Nephron (organoid): ENCODE results near the gene LYSMD4.
A peak's percentile ranks its signal among the peaks of the same experiment; 100 is the strongest.
"Not testable (repeated sequence)": the region's sequence is repeated elsewhere in the genome, so short reads cannot be mapped to it uniquely, and the experiment has no call there.

Source experiments
- H3K27ac Mint-ChIP-seq, 3 experiments: 2 replicates each; pipeline ENCODE4 v1.8.0; 2020; ENCODE audit warnings: mixed read lengths in 3 of 3, mild to moderate bottlenecking in 2 of 3, moderate library complexity in 1 of 3
- H3K27me3 Mint-ChIP-seq: 2 replicates; pipeline ENCODE4 v1.8.0; 2021; ENCODE audit warnings: low read depth, mild to moderate bottlenecking, moderate library complexity, mixed read lengths
- H3K36me3 Mint-ChIP-seq: 2 replicates; pipeline ENCODE4 v1.8.0; 2020; ENCODE audit warnings: low read depth, mixed read lengths
- H3K4me1 Mint-ChIP-seq: 2 replicates; pipeline ENCODE4 v1.8.0; 2020; ENCODE audit warnings: mixed read lengths
- H3K4me3 Mint-ChIP-seq, 3 experiments: 2 replicates each; pipeline ENCODE4 v1.8.0; 2020; ENCODE audit warnings: mild to moderate bottlenecking in 3 of 3, mixed read lengths in 3 of 3, moderate library complexity in 2 of 3
- H3K9me3 Mint-ChIP-seq: 2 replicates; pipeline ENCODE4 v1.8.0; 2020; ENCODE audit warnings: mixed read lengths
- CTCF ChIP-seq, 3 experiments: fragments of 200-600 bp; sonication (generic); IDR thresholded peaks; one replicate each; pipeline ENCODE4 v1.5.0; 2021; ENCODE audit warnings: antibody characterized with exemption in 3 of 3; ENCODE audit not compliant: unreplicated experiment in 3 of 3

The LYSMD4 gene

DNA sequence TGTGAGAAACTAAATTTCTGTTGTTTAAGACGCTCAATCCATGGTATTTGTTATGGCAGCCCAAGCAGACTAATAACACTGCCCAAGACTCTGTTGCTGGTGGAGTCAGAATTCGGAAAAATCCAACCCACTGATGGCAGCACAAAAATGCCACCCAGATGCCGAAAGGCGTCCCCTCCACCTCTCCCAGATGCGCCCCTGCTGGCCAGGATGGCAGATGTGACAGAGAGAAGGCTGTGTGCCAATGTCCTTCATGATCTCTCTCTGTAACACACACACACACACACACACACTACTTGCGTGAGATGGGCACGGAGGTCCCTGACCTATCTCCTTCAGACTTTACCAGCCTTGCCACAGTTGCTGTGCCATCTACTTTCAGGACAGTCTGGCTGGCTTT is 10.9 kb upstream of the LYSMD4 start:
- no peak overlapping the region for H3K4me3 Mint-ChIP-seq
- H3K36me3 Mint-ChIP-seq: no peaks in the 10 kb centered on the region
- no peak overlapping the region for H3K27ac Mint-ChIP-seq
- no peak for TF ChIP-seq CTCF (IDR thresholded peaks at IDR 0.05; ENCODE audit: unreplicated experiment in 3 of 3)
- H3K27me3 Mint-ChIP-seq: peaks cover 8% of the 10 kb centered on the region
- no peaks in the 10 kb centered on the region for H3K4me1 Mint-ChIP-seq
- H3K9me3 Mint-ChIP-seq: no peaks in the 10 kb centered on the region

DNA sequence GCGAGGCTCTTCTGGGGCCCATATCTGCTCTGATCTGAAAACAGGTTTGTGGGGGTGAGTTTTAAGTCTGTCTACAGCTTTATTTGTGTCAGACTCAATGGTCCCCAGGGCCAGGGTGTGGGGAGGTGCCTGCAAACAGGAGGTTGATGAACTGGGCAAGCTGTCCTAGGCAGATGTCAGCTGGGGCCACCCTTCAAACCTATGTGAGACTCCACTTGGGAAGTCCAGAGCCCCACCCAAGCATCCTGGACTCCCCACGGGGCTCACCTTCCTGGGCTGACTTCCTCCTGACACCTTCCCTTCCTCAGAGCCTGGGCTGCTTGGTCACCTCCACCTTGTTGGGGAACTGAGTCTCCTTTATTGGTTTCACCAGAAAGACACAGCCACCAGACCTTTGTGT is 8.6 kb upstream of the LYSMD4 start:
- Mint-ChIP-seq H3K9me3 (no peaks in the 10 kb centered on the region), H3K4me3 (no peak overlapping the region)
- TF ChIP-seq CTCF (IDR thresholded peaks at IDR 0.05; ENCODE audit: unreplicated experiment in 3 of 3): no peak

DNA sequence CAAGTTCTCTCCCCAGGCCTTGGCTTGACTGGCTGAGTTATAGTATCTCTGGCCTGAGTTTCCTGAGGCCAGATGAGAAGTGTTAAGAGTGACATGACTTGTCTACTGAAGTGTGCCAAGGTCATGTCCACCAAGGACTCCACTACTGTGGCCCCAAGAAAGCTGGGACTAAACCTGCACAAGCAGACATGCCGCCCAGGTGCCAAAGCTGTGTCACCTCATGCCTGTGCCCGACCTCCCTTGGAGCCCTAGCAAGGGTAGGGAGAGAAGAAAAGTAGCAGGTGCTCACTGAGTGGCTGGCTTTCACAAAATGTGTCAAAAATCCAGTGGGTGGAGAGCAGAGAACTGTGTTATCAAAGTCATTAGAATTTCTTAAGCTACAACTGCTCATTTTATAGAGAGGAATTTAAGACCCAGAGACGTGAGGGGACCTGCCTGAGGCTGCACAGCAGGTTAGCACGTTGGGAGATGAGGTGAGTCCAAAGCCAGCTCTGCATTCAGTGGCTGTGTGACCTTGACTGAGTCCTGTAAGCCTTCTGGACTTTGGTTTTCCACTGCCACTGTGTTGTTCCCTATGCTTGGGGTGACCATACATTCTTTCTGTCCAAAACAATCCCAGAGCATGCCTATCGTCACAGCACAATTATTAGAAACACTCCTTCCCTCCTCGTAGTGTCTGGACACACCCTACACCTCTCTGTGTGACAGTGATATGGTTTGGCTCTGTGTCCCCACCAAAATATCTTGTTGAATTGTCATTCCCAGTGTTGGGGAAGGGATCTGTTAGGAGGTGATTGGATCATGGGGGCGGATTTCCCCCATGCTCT is 5.0 kb upstream of the LYSMD4 start:
- Mint-ChIP-seq H3K9me3 (no peaks in the 10 kb centered on the region), H3K36me3 (no peaks in the 10 kb centered on the region)

More for the DNA sequence above, 8.6 kb upstream of the LYSMD4 start:
- no peak overlapping the region for H3K27ac Mint-ChIP-seq
- peaks cover 11% of the 10 kb centered on the region for H3K27me3 Mint-ChIP-seq
- H3K36me3 Mint-ChIP-seq: no peaks in the 10 kb centered on the region
- no peaks in the 10 kb centered on the region for H3K4me1 Mint-ChIP-seq

DNA sequence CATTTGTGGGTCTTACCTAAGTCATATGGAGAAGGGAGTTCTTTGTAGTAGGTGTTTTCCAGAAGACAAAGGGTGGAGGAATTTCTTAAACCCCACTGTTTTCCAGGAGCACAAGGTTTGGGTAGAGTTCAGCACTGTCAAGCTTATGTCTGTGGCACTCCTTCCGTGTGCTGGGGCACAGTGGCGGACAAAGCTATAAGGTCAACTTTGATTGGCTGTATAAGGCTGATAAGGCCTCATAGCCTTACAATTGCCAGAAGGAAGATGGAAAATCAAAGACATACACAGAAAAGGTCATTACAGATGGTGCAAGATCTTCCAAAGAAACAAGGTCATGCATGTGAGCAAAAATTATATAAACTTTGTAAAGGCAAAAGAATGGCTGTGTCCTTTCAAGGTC is 3.5 kb upstream of the LYSMD4 start:
- H3K9me3 Mint-ChIP-seq: no peaks in the 10 kb centered on the region
- no peak for TF ChIP-seq CTCF (IDR thresholded peaks at IDR 0.05; ENCODE audit: unreplicated experiment in 3 of 3)
- H3K27ac Mint-ChIP-seq: no peak overlapping the region
- H3K4me1 Mint-ChIP-seq: peaks cover 7% of the 10 kb centered on the region
- no peaks in the 10 kb centered on the region for H3K36me3 Mint-ChIP-seq
- no peak overlapping the region for H3K4me3 Mint-ChIP-seq
- H3K27me3 Mint-ChIP-seq: peaks cover 9% of the 10 kb centered on the region

More for the DNA sequence above, 5.0 kb upstream of the LYSMD4 start:
- Mint-ChIP-seq H3K4me1 (no peaks in the 10 kb centered on the region), H3K27me3 (peaks cover 9% of the 10 kb centered on the region), H3K4me3 (no peak overlapping the region), H3K27ac (no peak overlapping the region)
- TF ChIP-seq CTCF (IDR thresholded peaks at IDR 0.05; ENCODE audit: unreplicated experiment in 3 of 3): no peak

GRCh38 chr15:99735868-99736267 is 2.6 kb upstream of the LYSMD4 start:
- H3K27ac Mint-ChIP-seq: peak overlapping the region in 1 of 3 experiments; percentile 65
- H3K27me3 Mint-ChIP-seq: peaks cover 9% of the 10 kb centered on the region
- H3K36me3 Mint-ChIP-seq: no peaks in the 10 kb centered on the region
- no peaks in the 10 kb centered on the region for H3K9me3 Mint-ChIP-seq
- no peak for TF ChIP-seq CTCF (IDR thresholded peaks at IDR 0.05; ENCODE audit: unreplicated experiment in 3 of 3)
- peak overlapping the region in 2 of 3 experiments; percentile 77 to 82 for H3K4me3 Mint-ChIP-seq
- H3K4me1 Mint-ChIP-seq: peaks cover 14% of the 10 kb centered on the region

DNA sequence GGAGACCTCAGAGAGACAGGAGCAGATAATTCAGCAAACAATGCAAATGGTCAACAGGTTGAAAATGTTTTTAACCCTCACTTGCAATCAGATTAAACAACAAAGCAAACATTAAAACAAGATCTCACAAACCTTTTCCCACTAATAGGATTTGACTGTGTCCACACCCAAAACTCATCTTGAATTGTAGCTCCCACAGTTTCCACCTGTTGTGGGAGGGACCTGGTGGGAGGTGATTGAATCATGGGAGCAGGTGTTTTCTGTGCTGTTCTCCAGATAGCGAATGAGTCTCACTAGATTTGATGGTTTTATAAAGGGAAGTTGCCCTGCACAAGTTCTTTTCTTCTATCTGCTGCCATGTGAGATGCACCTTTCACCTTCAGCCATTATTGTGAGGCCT is 1.3 kb upstream of the LYSMD4 start:
- Mint-ChIP-seq H3K27ac (peak overlapping the region; percentile 48 to 65 (median 63)), H3K27me3 (peaks cover 9% of the 10 kb centered on the region), H3K4me3 (peak overlapping the region; percentile 64 to 82 (median 77)), H3K9me3 (no peaks in the 10 kb centered on the region), H3K36me3 (peaks cover 7% of the 10 kb centered on the region), H3K4me1 (peaks cover 26% of the 10 kb centered on the region)
- no peak for TF ChIP-seq CTCF (IDR thresholded peaks at IDR 0.05; ENCODE audit: unreplicated experiment in 3 of 3)

DNA sequence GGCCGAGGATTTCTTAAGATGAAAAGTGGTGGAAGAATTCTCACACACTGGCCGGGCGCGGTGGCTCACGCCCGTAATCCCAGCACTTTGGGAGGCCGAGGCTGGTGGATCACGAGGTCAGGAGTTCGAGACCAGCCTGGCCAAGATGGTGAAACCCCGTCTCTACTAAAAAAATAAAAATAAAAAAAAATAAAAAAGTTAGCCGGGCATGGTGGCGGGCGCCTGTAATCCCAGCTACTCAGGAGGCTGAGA is 729 bp upstream of the LYSMD4 start:
- Mint-ChIP-seq H3K4me3 (peak overlapping the region; percentile 86 to 90 (median 89)), H3K4me1 (peaks cover 30% of the 10 kb centered on the region), H3K27ac (peak overlapping the region; percentile 57 to 99 (median 91))
- not testable (repeated sequence) for H3K36me3 Mint-ChIP-seq, H3K9me3 Mint-ChIP-seq, H3K27me3 Mint-ChIP-seq
